Esophagus muscularis mucosa (tissue), 4 donors: ENCODE data around the gene ATP7A.

Experiments
- EP300 ChIP-seq: sonication (generic); formaldehyde crosslinking; IDR thresholded peaks from one replicate; pipeline ENCODE4 v1.6.1; 2017; ENCODE audit warnings: antibody characterized with exemption
- POLR2A ChIP-seq: fragments of 450-650 bp; IDR thresholded peaks from one replicate; pipeline ENCODE4 v1.6.1; 2017; ENCODE audit warnings: antibody characterized with exemption, moderate library complexity, mild to moderate bottlenecking, low read depth
- POLR2AphosphoS5 ChIP-seq, 2 donors: sonication (generic); formaldehyde crosslinking; IDR thresholded peaks; one replicate each; pipeline ENCODE4 v1.6.1; 2017; ENCODE audit warnings: antibody characterized with exemption in 2 of 2
- TF ChIP-seq, protein P1 (sequence below), 3 experiments: fragments of 200-600 bp in 2 of 3; fragments of 450-650 bp in 1 of 3; sonication (generic) in 2 of 3; IDR thresholded peaks; one replicate each; pipeline ENCODE4 v1.5.1; 2017 to 2019; ENCODE audit warnings: antibody characterized with exemption in 3 of 3, mild to moderate bottlenecking in 2 of 3, moderate library complexity in 1 of 3

DNA sequence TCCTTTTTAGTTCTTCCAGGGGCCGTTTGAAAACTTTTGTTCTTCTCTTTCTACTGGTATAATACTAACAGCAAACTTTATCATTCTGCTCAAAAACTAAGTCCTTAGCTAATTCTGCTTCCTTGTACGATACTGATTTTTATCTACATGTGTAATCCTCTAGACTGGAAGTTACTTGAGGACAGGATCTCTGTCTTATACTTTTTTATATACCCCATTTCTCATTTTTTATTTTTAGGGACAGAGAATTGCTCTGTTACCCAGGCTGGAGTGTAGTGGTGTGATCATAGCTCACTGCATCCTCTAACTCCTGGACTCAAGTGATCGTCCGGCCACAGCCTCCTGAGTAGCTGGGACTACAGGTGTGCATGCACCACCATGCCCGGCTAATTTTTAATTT is 9.0 kb upstream of the ATP7A start:
- TF ChIP-seq, protein P1, sequence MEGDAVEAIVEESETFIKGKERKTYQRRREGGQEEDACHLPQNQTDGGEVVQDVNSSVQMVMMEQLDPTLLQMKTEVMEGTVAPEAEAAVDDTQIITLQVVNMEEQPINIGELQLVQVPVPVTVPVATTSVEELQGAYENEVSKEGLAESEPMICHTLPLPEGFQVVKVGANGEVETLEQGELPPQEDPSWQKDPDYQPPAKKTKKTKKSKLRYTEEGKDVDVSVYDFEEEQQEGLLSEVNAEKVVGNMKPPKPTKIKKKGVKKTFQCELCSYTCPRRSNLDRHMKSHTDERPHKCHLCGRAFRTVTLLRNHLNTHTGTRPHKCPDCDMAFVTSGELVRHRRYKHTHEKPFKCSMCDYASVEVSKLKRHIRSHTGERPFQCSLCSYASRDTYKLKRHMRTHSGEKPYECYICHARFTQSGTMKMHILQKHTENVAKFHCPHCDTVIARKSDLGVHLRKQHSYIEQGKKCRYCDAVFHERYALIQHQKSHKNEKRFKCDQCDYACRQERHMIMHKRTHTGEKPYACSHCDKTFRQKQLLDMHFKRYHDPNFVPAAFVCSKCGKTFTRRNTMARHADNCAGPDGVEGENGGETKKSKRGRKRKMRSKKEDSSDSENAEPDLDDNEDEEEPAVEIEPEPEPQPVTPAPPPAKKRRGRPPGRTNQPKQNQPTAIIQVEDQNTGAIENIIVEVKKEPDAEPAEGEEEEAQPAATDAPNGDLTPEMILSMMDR (IDR thresholded peaks at IDR 0.05): no peak
- TF ChIP-seq POLR2AphosphoS5 (IDR thresholded peaks at IDR 0.05) (no peak), POLR2A (no peak), EP300 (no peak)
